ENCODE results near the gene CCNO.

GRCh38 chr5:55227664-55228430 lies 5.6 kb downstream of the CCNO start:
- peak; percentile 59 for TF ChIP-seq EZH2 (IDR thresholded peaks at IDR 0.05; ENCODE audit: borderline replicate concordance, low read depth, low read length, severe bottlenecking)
- TF ChIP-seq, protein P1, sequence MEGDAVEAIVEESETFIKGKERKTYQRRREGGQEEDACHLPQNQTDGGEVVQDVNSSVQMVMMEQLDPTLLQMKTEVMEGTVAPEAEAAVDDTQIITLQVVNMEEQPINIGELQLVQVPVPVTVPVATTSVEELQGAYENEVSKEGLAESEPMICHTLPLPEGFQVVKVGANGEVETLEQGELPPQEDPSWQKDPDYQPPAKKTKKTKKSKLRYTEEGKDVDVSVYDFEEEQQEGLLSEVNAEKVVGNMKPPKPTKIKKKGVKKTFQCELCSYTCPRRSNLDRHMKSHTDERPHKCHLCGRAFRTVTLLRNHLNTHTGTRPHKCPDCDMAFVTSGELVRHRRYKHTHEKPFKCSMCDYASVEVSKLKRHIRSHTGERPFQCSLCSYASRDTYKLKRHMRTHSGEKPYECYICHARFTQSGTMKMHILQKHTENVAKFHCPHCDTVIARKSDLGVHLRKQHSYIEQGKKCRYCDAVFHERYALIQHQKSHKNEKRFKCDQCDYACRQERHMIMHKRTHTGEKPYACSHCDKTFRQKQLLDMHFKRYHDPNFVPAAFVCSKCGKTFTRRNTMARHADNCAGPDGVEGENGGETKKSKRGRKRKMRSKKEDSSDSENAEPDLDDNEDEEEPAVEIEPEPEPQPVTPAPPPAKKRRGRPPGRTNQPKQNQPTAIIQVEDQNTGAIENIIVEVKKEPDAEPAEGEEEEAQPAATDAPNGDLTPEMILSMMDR (IDR thresholded peaks at IDR 0.05; ENCODE audit: extremely low read depth in 1 of 2, insufficient read depth in 1 of 2, low read depth in 1 of 2, low read length in 2 of 2): no peak
- no peak for TF ChIP-seq POLR2A (IDR thresholded peaks at IDR 0.05; ENCODE audit: low read depth, low read length)
- TF ChIP-seq POLR2AphosphoS5 (IDR thresholded peaks at IDR 0.05; ENCODE audit: insufficient read depth, low read depth, low read length): no peak
- TF ChIP-seq, protein P2, sequence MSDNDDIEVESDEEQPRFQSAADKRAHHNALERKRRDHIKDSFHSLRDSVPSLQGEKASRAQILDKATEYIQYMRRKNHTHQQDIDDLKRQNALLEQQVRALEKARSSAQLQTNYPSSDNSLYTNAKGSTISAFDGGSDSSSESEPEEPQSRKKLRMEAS (IDR thresholded peaks at IDR 0.05; ENCODE audit: insufficient read depth, insufficient read length): no peak
- no peak for TF ChIP-seq FOS (IDR thresholded peaks at IDR 0.05; ENCODE audit: borderline replicate concordance, insufficient read depth, low read length)
- TF ChIP-seq MYC (IDR thresholded peaks at IDR 0.05; ENCODE audit: low read depth, low read length): no peak
- no peak for TF ChIP-seq GATA2 (IDR thresholded peaks at IDR 0.05; ENCODE audit: insufficient read depth, insufficient read length, low read depth, low read length)

All from endothelial cell of umbilical vein (primary cell).